Endothelial cell of umbilical vein (primary cell): ENCODE measurements around the gene TNIK. TPM values are rescaled to one million over a fixed set of nuclear protein-coding genes. Genes with fewer than 3 reads are reported as not detected.

Source experiments
- BruUV-seq: library from RNA; stranded (reverse); fragments of 400-500 nt; replicated peaks from 2 replicates; lab custom pipeline; 2021; lab: Mats Ljungman, UMichigan
- CTCF ChIA-PET: fragments of 300-600, 350-600 bp; sonication (Branson Sonifier 250); formaldehyde crosslinking; loops from one replicate; lab custom pipeline; 2021; ENCODE audit warnings: antibody characterized with exemption, inconsistent platforms; lab: Charles Lee
- POLR2A ChIA-PET: fragments of 300-600, 350-600 bp; sonication (Branson Sonifier 250); formaldehyde crosslinking; loops from one replicate; lab custom pipeline; 2021; ENCODE audit warnings: antibody characterized with exemption, inconsistent platforms; lab: Charles Lee
- DNase-seq: peaks from one replicate; pipeline ENCODE4 v3.0.0-alpha.2; 2011; ENCODE audit warnings: low read depth, low spot score
- FAIRE-seq: peaks from 2 replicates; lab custom pipeline; 2011; peaks lifted over from hg19 to GRCh38; lab: Jason Lieb, UNC
- H2AFZ ChIP-seq: 2 replicates; pipeline ENCODE4 v1.6.0; 2012; ENCODE audit warnings: low read depth, low read length, control low read depth, inconsistent platforms
- H3K27ac ChIP-seq: 2 replicates; pipeline ENCODE4 v1.5.1; 2011; ENCODE audit warnings: low read depth, mild to moderate bottlenecking, control low read depth, low read length, moderate library complexity; ENCODE audit not compliant: insufficient read depth
- H3K27me3 ChIP-seq, 2 experiments: 2 replicates each; pipeline versions ENCODE4 v1.6.0 to v1.6.1; 2011; ENCODE audit warnings: low read length in 2 of 2, mixed read lengths in 1 of 2; ENCODE audit not compliant: control insufficient read depth in 2 of 2, insufficient read depth in 2 of 2
- H3K36me3 ChIP-seq, 2 experiments: 2 replicates in 1 of 2; 3 replicates in 1 of 2; pipeline ENCODE4 v1.5.1; 2011; ENCODE audit warnings: low read length in 2 of 2, mild to moderate bottlenecking in 1 of 2, moderate library complexity in 1 of 2; ENCODE audit not compliant: control insufficient read depth in 2 of 2, insufficient read depth in 2 of 2; ENCODE audit errors: extremely low read depth in 1 of 2
- H3K4me1 ChIP-seq: 3 replicates; pipeline ENCODE4 v1.5.1; 2011; ENCODE audit warnings: mild to moderate bottlenecking, low read length; ENCODE audit not compliant: control insufficient read depth, insufficient read depth; ENCODE audit errors: extremely low read depth
- H3K4me2 ChIP-seq: 2 replicates; pipeline ENCODE4 v1.6.1; 2011; ENCODE audit warnings: low read length, control low read depth, mixed read lengths; ENCODE audit not compliant: insufficient read depth
- H3K4me3 ChIP-seq, 3 experiments: fragments of 200-600 bp in 1 of 3; sonication (generic), shearing (Covaris generic) in 1 of 3; replicated peaks in 1 of 3; 2 replicates each; pipeline ENCODE4 v1.5.1; 2011 to 2016; ENCODE audit warnings: control low read depth in 3 of 3, low read length in 3 of 3, mild to moderate bottlenecking in 2 of 3, inconsistent platforms in 1 of 3, low read depth in 1 of 3, moderate library complexity in 1 of 3; ENCODE audit not compliant: insufficient read depth in 1 of 3
- H3K79me2 ChIP-seq: 2 replicates; pipeline ENCODE4 v1.6.0; 2012; ENCODE audit warnings: low read length, inconsistent platforms; ENCODE audit not compliant: control insufficient read depth, insufficient read depth
- H3K9ac ChIP-seq: replicated peaks from 2 replicates; pipeline ENCODE3; 2011; ENCODE audit warnings: low read length, control low read depth; ENCODE audit not compliant: insufficient read depth; ENCODE audit errors: extremely low read depth
- H3K9me1 ChIP-seq: replicated peaks from 3 replicates; pipeline ENCODE4 v1.6.0; 2011; ENCODE audit warnings: mild to moderate bottlenecking, low read length; ENCODE audit not compliant: control insufficient read depth, insufficient read depth; ENCODE audit errors: extremely low read depth
- H3K9me3 ChIP-seq: replicated peaks from 2 replicates; pipeline ENCODE4 v1.5.1; 2012; ENCODE audit warnings: low read length, inconsistent platforms; ENCODE audit not compliant: control insufficient read depth, insufficient read depth
- H4K20me1 ChIP-seq: replicated peaks from 2 replicates; pipeline ENCODE3; 2011; ENCODE audit warnings: mild to moderate bottlenecking, low read length; ENCODE audit not compliant: control insufficient read depth, insufficient read depth; ENCODE audit errors: extremely low read depth
- CTCF ChIP-seq, 2 donors: IDR thresholded peaks; 1 replicate in 1 of 2; 2 replicates in 1 of 2; pipeline ENCODE4 v1.5.1; 2011; ENCODE audit warnings: low read length in 2 of 2, mild to moderate bottlenecking in 2 of 2, moderate library complexity in 2 of 2, control low read depth in 1 of 2, inconsistent platforms in 1 of 2, low read depth in 1 of 2; ENCODE audit not compliant: insufficient read depth in 1 of 2; ENCODE audit errors: extremely low read depth in 1 of 2
- EZH2 ChIP-seq: IDR thresholded peaks from 2 replicates; pipeline ENCODE4 v1.6.1; 2012; ENCODE audit warnings: borderline replicate concordance, low read depth, mild to moderate bottlenecking, moderate library complexity, low read length, inconsistent platforms; ENCODE audit not compliant: severe bottlenecking
- FOS ChIP-seq: IDR thresholded peaks from 2 replicates; pipeline ENCODE4 v1.6.1; 2011; ENCODE audit warnings: mild to moderate bottlenecking, low read length, moderate library complexity, borderline replicate concordance; ENCODE audit not compliant: insufficient read depth
- GATA2 ChIP-seq: IDR thresholded peaks from 2 replicates; pipeline ENCODE4 v1.7.0; 2011; ENCODE audit warnings: low read depth, mild to moderate bottlenecking, moderate library complexity, mixed read lengths, low read length; ENCODE audit not compliant: insufficient read length, insufficient read depth
- JUN ChIP-seq: IDR thresholded peaks from 2 replicates; pipeline ENCODE4 v1.6.1; 2011; ENCODE audit warnings: borderline replicate concordance, low read depth; ENCODE audit not compliant: insufficient read length, insufficient read depth
- MAX ChIP-seq: IDR thresholded peaks from 2 replicates; pipeline ENCODE4 v1.6.1; 2011; ENCODE audit not compliant: insufficient read depth, insufficient read length
- MYC ChIP-seq: IDR thresholded peaks from one replicate; pipeline ENCODE4 v1.6.1; 2011; ENCODE audit warnings: mild to moderate bottlenecking, low read depth, low read length
- POLR2A ChIP-seq: IDR thresholded peaks from 2 replicates; pipeline ENCODE4 v1.6.1; 2012; ENCODE audit warnings: low read depth, mild to moderate bottlenecking, control low read depth, low read length
- POLR2AphosphoS5 ChIP-seq: IDR thresholded peaks from 2 replicates; pipeline ENCODE4 v1.6.1; 2012; ENCODE audit warnings: low read depth, mild to moderate bottlenecking, control low read depth, low read length, moderate library complexity; ENCODE audit not compliant: insufficient read depth
- dilution Hi-C: fragments of 300-500 bp; cut with MboI; formaldehyde crosslinking; loops from one replicate; pipeline ENCODE4 v1.15.0; 2019; ENCODE audit warnings: low sequenced_read_pairs; ENCODE audit not compliant: extremely low pct_ligation_motif_present
- intact Hi-C: fragments of 100-400 bp; cut with micrococcal nuclease; formaldehyde crosslinking; loops from one replicate; pipeline ENCODE4 v1.10.0; 2022
- polyA plus RNA-seq, 4 experiments: library from polyadenylated mRNA; depleted of rRNA in 3 of 4; stranded (reverse) in 3 of 4; unstranded in 1 of 4; fragments of >200 nt; gene quantifications; 2 replicates each; pipeline versions ENCODE4 v1.2.1 to v1.2.3, GENCODE V29; 2011 to 2012; ENCODE audit warnings: missing spikeins in 1 of 4
- total RNA-seq: library from RNA; stranded (reverse); gene quantifications from 2 replicates; pipeline ENCODE4 v1.2.3, GENCODE V29; 2021

The TNIK gene
- total and polyA plus RNA-seq, 2 donors (not counting 3 experiments of a cell fraction or from before 2014, with no cell fraction given), result 10.9 to 39.7 TPM

- H3K27ac ChIP-seq, result no peak overlapping the region
- BruUV-seq, result no TSS peak
- intact Hi-C loops (no loop called here), dilution Hi-C loops (no loop called here)
- no peaks in the 10 kb centered on the region for H3K79me2 ChIP-seq
- FAIRE-seq, result no peak
- H3K9ac ChIP-seq, result no peak overlapping the region
- no peak overlapping the region for H2AFZ ChIP-seq
- no peaks in the 10 kb centered on the region for H4K20me1 ChIP-seq
- no peaks in the 10 kb centered on the region for H3K27me3 ChIP-seq
- no peaks in the 10 kb centered on the region for H3K9me3 ChIP-seq
- H3K9me1 ChIP-seq, result no peaks in the 10 kb centered on the region
- peak; percentile 33 for DNase-seq
- H3K4me1 ChIP-seq, result peaks cover 22% of the 10 kb centered on the region
- TF ChIP-seq POLR2A, result no peak
- no peak for TF ChIP-seq GATA2
- TF ChIP-seq POLR2AphosphoS5, result no peak
- TF ChIP-seq MYC, result no peak
- TF ChIP-seq EZH2, result no peak
- no peak for TF ChIP-seq JUN
- no peak for TF ChIP-seq FOS
- TF ChIP-seq MAX, result no peak
- TF ChIP-seq CTCF (IDR thresholded peaks at IDR 0.05; ENCODE audit: extremely low read depth in 1 of 2, insufficient read depth in 1 of 2, low read depth in 1 of 2, low read length in 2 of 2), result no peak
- H3K4me2 ChIP-seq, result no peak overlapping the region
- ChIA-PET CTCF (no interaction called here), POLR2A (no interaction called here)
- no peak overlapping the region for H3K4me3 ChIP-seq
- no peaks in the 10 kb centered on the region for H3K36me3 ChIP-seq
These were observed 164.5 kb downstream of the TNIK start for GRCh38 chr3:171295484-171296373.
